ENCODE measurements around the gene FBN1.
A peak's percentile ranks its signal among the peaks of the same experiment; 100 is the strongest.

Gene FBN1

DNA sequence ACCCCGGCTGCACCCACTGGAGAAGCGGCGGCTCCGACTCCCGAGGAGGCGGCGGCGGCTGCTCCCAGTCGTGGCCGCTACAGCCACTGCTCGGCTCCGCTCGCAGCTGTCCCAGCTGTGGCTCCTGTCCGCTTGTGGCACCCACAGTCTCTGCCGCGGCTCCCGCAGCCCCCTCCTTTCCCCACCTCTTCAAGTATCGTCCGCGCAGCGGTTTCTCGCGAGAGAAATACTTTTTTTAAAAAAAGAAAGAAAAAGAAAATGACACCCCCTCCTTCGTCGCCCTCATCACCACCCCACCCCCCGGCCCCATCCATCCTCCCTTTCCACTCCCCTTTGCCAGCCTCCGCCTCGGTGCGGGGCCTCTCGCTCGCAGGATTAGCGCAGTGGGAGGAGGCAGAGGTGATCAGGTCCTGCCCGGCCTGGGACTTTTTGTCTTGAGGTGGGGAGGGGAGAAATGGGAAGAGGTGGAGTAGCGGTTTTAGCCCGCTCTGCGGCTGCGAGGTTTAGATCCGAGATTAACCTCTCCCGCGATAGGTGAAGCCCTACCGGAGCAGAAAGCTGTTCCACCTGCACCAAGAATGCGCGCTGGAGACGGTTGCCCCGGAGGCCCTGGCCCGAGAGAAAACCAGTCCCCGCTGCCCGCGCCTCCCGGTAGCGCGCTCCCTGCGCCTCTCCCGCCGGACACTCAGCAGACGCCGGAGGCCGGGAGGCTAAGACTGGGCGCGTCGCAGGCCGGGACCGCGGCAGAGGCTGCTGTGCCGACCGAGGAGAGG, at the start of gene FBN1:
TSS of gene FBN1 (minus strand) at position 152 of the 773 bp plus-strand sequence. CDS start 940 bp downstream, outside the sequence.
- H3K27ac ChIP-seq (ENCODE audit: low read length), result peak within 1 kb of the TSS; percentile 88
- peak within 1 kb of the TSS; percentile 73 to 84 for H3K9ac ChIP-seq (ENCODE audit: low read length in 2 of 2)
- H3K4me1 ChIP-seq (ENCODE audit: control insufficient read depth, insufficient read depth, low read length), result peaks cover 26% of the 10 kb centered on the region
- H3K4me3 ChIP-seq (ENCODE audit: low read length in 2 of 2), result peak within 1 kb of the TSS; percentile 88 to 89
- H3K27me3 ChIP-seq (ENCODE audit: control insufficient read depth in 1 of 2, insufficient read depth in 2 of 2, low read length in 2 of 2), result no peaks in the 10 kb centered on the region
- H3K9me3 ChIP-seq (ENCODE audit: control insufficient read depth in 2 of 2, low read length in 2 of 2), result no peaks in the 10 kb centered on the region
- H3K36me3 ChIP-seq (ENCODE audit: control insufficient read depth in 2 of 2, insufficient read depth in 2 of 2, low read length in 2 of 2), result no peaks in the 10 kb centered on the region

GRCh38 chr15:48693484-48693883, 48.0 kb upstream of the FBN1 start:
- Histone ChIP-seq H3K9me3 (ENCODE audit: control insufficient read depth in 2 of 2, low read length in 2 of 2) (no peaks in the 10 kb centered on the region), H3K9ac (ENCODE audit: low read length in 2 of 2) (no peak overlapping the region), H3K36me3 (ENCODE audit: control insufficient read depth in 2 of 2, insufficient read depth in 2 of 2, low read length in 2 of 2) (no peaks in the 10 kb centered on the region), H3K4me1 (ENCODE audit: control insufficient read depth, insufficient read depth, low read length) (no peaks in the 10 kb centered on the region), H3K4me3 (ENCODE audit: low read length in 2 of 2) (no peak overlapping the region), H3K27me3 (ENCODE audit: control insufficient read depth in 1 of 2, insufficient read depth in 2 of 2, low read length in 2 of 2) (no peaks in the 10 kb centered on the region), H3K27ac (ENCODE audit: low read length) (no peak overlapping the region)

- Histone ChIP-seq H3K9me3 (ENCODE audit: control insufficient read depth in 2 of 2, low read length in 2 of 2) (no peaks in the 10 kb centered on the region), H3K36me3 (ENCODE audit: control insufficient read depth in 2 of 2, insufficient read depth in 2 of 2, low read length in 2 of 2) (no peaks in the 10 kb centered on the region), H3K4me3 (ENCODE audit: low read length in 2 of 2) (no peak overlapping the region), H3K27ac (ENCODE audit: low read length) (no peak overlapping the region), H3K27me3 (ENCODE audit: control insufficient read depth in 1 of 2, insufficient read depth in 2 of 2, low read length in 2 of 2) (no peaks in the 10 kb centered on the region), H3K4me1 (ENCODE audit: control insufficient read depth, insufficient read depth, low read length) (no peaks in the 10 kb centered on the region), H3K9ac (ENCODE audit: low read length in 2 of 2) (no peak overlapping the region)
Measured at GRCh38 chr15:48688493-48688892, 43.0 kb upstream of the FBN1 start.

- Histone ChIP-seq H3K4me3 (ENCODE audit: low read length in 2 of 2) (no peak overlapping the region), H3K27ac (ENCODE audit: low read length) (no peak overlapping the region), H3K27me3 (ENCODE audit: control insufficient read depth in 1 of 2, insufficient read depth in 2 of 2, low read length in 2 of 2) (no peaks in the 10 kb centered on the region), H3K4me1 (ENCODE audit: control insufficient read depth, insufficient read depth, low read length) (no peaks in the 10 kb centered on the region), H3K36me3 (ENCODE audit: control insufficient read depth in 2 of 2, insufficient read depth in 2 of 2, low read length in 2 of 2) (no peaks in the 10 kb centered on the region), H3K9ac (ENCODE audit: low read length in 2 of 2) (no peak overlapping the region), H3K9me3 (ENCODE audit: control insufficient read depth in 2 of 2, low read length in 2 of 2) (no peaks in the 10 kb centered on the region)
Measured at GRCh38 chr15:48683991-48684765, 38.7 kb upstream of the FBN1 start.

DNA sequence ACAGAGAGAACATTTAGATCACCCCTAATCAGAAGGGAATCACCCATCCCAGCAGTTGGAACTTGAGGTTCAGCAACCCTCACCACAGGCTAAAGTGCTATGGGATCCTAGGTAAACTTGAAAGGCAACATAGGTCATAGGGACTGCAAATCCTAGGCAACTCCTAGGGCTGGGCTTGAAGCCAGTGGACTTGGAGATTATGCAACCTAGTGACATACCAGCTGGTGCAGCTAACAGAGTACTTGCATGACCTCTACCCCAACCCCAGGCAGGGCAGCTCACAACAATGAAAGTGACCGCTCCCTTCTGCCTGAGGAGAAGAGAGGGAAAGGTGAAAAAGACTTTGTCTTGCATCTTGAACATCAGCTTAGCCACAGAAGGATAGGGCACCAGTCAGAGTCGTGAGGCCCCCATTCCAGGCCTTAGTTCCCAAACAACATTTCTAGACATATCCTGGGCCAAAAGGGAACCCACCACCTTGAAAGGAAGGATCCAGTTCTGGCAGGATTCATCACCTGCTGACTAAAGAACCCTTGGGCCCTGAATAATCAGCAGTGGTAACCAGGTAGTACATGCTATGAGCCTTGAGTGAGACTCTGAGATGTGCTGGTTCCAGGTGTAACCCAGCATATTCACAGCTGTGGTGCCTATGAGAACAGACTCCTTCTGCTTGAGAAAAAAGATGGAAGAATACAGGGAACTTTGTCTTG, 37.6 kb upstream of the FBN1 start:
- H3K9me3 ChIP-seq (ENCODE audit: control insufficient read depth in 2 of 2, low read length in 2 of 2), result no peaks in the 10 kb centered on the region
- H3K4me1 ChIP-seq (ENCODE audit: control insufficient read depth, insufficient read depth, low read length), result no peaks in the 10 kb centered on the region
- no peaks in the 10 kb centered on the region for H3K36me3 ChIP-seq (ENCODE audit: control insufficient read depth in 2 of 2, insufficient read depth in 2 of 2, low read length in 2 of 2)
- no peak overlapping the region for H3K9ac ChIP-seq (ENCODE audit: low read length in 2 of 2)
- no peaks in the 10 kb centered on the region for H3K27me3 ChIP-seq (ENCODE audit: control insufficient read depth in 1 of 2, insufficient read depth in 2 of 2, low read length in 2 of 2)
- H3K27ac ChIP-seq (ENCODE audit: low read length), result no peak overlapping the region
- no peak overlapping the region for H3K4me3 ChIP-seq (ENCODE audit: low read length in 2 of 2)

DNA sequence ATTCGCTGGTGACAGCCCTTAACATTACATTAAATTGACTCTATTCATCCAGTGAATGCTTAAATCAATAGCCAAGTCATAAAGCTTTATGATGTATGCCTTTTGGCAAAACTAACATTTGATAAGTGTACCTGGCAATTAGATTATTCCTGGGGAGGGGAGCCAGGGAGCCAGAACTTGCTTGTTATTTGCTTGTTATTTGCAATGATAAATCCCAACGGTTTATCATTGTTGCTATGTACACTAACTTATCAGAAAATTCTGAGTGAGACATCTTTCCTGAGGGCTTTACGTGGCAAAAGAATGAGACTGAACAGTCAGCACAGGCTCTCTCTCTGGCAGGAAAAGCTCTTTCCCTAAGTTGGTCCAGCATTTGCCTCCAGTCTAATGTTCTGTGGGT, 35.8 kb upstream of the FBN1 start:
- Histone ChIP-seq H3K36me3 (ENCODE audit: control insufficient read depth in 2 of 2, insufficient read depth in 2 of 2, low read length in 2 of 2) (no peaks in the 10 kb centered on the region), H3K4me1 (ENCODE audit: control insufficient read depth, insufficient read depth, low read length) (no peaks in the 10 kb centered on the region), H3K27me3 (ENCODE audit: control insufficient read depth in 1 of 2, insufficient read depth in 2 of 2, low read length in 2 of 2) (no peaks in the 10 kb centered on the region), H3K9ac (ENCODE audit: low read length in 2 of 2) (no peak overlapping the region), H3K9me3 (ENCODE audit: control insufficient read depth in 2 of 2, low read length in 2 of 2) (no peaks in the 10 kb centered on the region), H3K4me3 (ENCODE audit: low read length in 2 of 2) (no peak overlapping the region), H3K27ac (ENCODE audit: low read length) (no peak overlapping the region)

GRCh38 chr15:48680841-48681240, 35.3 kb upstream of the FBN1 start:
- Histone ChIP-seq H3K9ac (ENCODE audit: low read length in 2 of 2) (no peak overlapping the region), H3K9me3 (ENCODE audit: control insufficient read depth in 2 of 2, low read length in 2 of 2) (no peaks in the 10 kb centered on the region), H3K4me1 (ENCODE audit: control insufficient read depth, insufficient read depth, low read length) (no peaks in the 10 kb centered on the region), H3K36me3 (ENCODE audit: control insufficient read depth in 2 of 2, insufficient read depth in 2 of 2, low read length in 2 of 2) (no peaks in the 10 kb centered on the region), H3K4me3 (ENCODE audit: low read length in 2 of 2) (no peak overlapping the region), H3K27ac (ENCODE audit: low read length) (no peak overlapping the region), H3K27me3 (ENCODE audit: control insufficient read depth in 1 of 2, insufficient read depth in 2 of 2, low read length in 2 of 2) (no peaks in the 10 kb centered on the region)

DNA sequence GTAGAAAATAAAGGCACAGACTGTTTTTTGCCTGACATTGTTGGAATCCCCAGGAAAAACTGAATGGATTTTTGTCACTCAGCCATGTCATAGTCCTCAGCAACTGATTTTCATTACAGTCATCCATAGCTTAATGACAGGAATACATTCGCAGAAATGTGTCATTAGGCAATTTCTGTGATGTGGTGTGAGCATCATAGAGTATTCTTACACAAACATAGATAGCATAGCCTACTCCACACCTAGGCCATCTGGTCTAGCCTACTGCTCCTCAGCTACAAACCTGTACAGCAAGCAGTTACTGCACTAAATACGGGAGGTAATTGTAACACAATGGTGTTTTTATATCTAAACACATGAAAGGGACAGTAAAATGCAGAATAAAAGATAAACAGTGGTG, 34.4 kb upstream of the FBN1 start:
- Histone ChIP-seq H3K27ac (ENCODE audit: low read length) (no peak overlapping the region), H3K27me3 (ENCODE audit: control insufficient read depth in 1 of 2, insufficient read depth in 2 of 2, low read length in 2 of 2) (no peaks in the 10 kb centered on the region), H3K9ac (ENCODE audit: low read length in 2 of 2) (no peak overlapping the region), H3K36me3 (ENCODE audit: control insufficient read depth in 2 of 2, insufficient read depth in 2 of 2, low read length in 2 of 2) (no peaks in the 10 kb centered on the region), H3K4me3 (ENCODE audit: low read length in 2 of 2) (no peak overlapping the region), H3K4me1 (ENCODE audit: control insufficient read depth, insufficient read depth, low read length) (no peaks in the 10 kb centered on the region), H3K9me3 (ENCODE audit: control insufficient read depth in 2 of 2, low read length in 2 of 2) (no peaks in the 10 kb centered on the region)

- Histone ChIP-seq H3K9ac (ENCODE audit: low read length in 2 of 2) (no peak overlapping the region), H3K27ac (ENCODE audit: low read length) (no peak overlapping the region), H3K4me3 (ENCODE audit: low read length in 2 of 2) (no peak overlapping the region), H3K4me1 (ENCODE audit: control insufficient read depth, insufficient read depth, low read length) (no peaks in the 10 kb centered on the region), H3K36me3 (ENCODE audit: control insufficient read depth in 2 of 2, insufficient read depth in 2 of 2, low read length in 2 of 2) (no peaks in the 10 kb centered on the region), H3K27me3 (ENCODE audit: control insufficient read depth in 1 of 2, insufficient read depth in 2 of 2, low read length in 2 of 2) (no peaks in the 10 kb centered on the region), H3K9me3 (ENCODE audit: control insufficient read depth in 2 of 2, low read length in 2 of 2) (no peaks in the 10 kb centered on the region)
Measured at GRCh38 chr15:48678851-48679250, 33.3 kb upstream of the FBN1 start.

- no peak overlapping the region for H3K27ac ChIP-seq (ENCODE audit: low read length)
- no peaks in the 10 kb centered on the region for H3K27me3 ChIP-seq (ENCODE audit: control insufficient read depth in 1 of 2, insufficient read depth in 2 of 2, low read length in 2 of 2)
- no peaks in the 10 kb centered on the region for H3K36me3 ChIP-seq (ENCODE audit: control insufficient read depth in 2 of 2, insufficient read depth in 2 of 2, low read length in 2 of 2)
- no peaks in the 10 kb centered on the region for H3K4me1 ChIP-seq (ENCODE audit: control insufficient read depth, insufficient read depth, low read length)
- H3K9ac ChIP-seq (ENCODE audit: low read length in 2 of 2), result no peak overlapping the region
- H3K4me3 ChIP-seq (ENCODE audit: low read length in 2 of 2), result no peak overlapping the region
- H3K9me3 ChIP-seq (ENCODE audit: control insufficient read depth in 2 of 2, low read length in 2 of 2), result no peaks in the 10 kb centered on the region
Measured at GRCh38 chr15:48677821-48678220, 32.3 kb upstream of the FBN1 start.

All from stomach smooth muscle (tissue), 2 donors.